ENCODE measurements around the gene VPS72. TPM values are rescaled to one million over a fixed set of nuclear protein-coding genes. Genes with fewer than 3 reads are reported as not detected.
"Not testable (repeated sequence)": the region's sequence is repeated elsewhere in the genome, so short reads cannot be mapped to it uniquely, and the experiment has no call there.

The VPS72 gene
- total RNA-seq, 1 donor from 2014 or later, result 92.3 TPM

GRCh38 chr1:151197863-151198253 lies 7.9 kb upstream of the VPS72 start:
- H3K9me3 Mint-ChIP-seq, result no peaks in the 10 kb centered on the region
- peaks cover 5% of the 10 kb centered on the region for H3K27me3 Mint-ChIP-seq
- peaks cover 29% of the 10 kb centered on the region for H3K36me3 Mint-ChIP-seq (ENCODE audit: low read depth)
- peak overlapping the region; percentile 94 for H3K4me3 Mint-ChIP-seq
- no peak for DNase-seq
- peaks cover 35% of the 10 kb centered on the region for H3K4me1 Mint-ChIP-seq
- H3K27ac Mint-ChIP-seq, result peak overlapping the region; percentile 97
- intact Hi-C loops (cut with micrococcal nuclease), result loop anchor here (1.0 to 5.0 kb wide), 6 partner anchors 8 to 149 kb away; partner anchors contain the start of genes PI4KB, PSMD4, RFX5 and TNFAIP8L2

DNA sequence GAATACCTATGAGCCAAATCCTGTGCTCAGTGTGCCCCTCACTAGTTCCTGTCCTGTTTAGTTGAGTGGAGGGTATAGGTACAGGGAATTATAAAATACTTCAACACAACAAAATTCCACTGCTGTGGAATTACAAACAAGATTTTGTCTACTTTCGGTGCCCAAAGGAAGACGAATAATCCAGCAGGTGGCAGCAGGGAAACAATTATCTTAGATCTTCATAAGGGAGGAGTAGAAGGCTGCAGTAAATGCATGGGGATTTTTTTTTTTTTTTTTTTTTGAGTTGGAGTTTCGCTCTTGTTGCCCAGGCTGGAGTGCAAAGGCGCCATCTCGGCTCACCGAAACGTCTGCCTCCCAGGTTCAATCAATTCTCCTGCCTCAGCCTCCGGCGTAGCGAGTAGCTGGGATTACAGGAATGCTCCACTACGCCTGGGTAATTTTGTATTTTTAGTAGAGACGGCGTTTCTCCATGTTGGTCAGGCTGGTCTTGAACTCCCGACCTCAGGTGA lies 6.3 kb upstream of the VPS72 start:
- peak overlapping the region; percentile 45 for H3K27ac Mint-ChIP-seq
- DNase-seq, result peak; percentile 89
- no peaks in the 10 kb centered on the region for H3K9me3 Mint-ChIP-seq
- peak overlapping the region; percentile 67 for H3K4me3 Mint-ChIP-seq
- peaks cover 6% of the 10 kb centered on the region for H3K27me3 Mint-ChIP-seq
- peaks cover 28% of the 10 kb centered on the region for H3K4me1 Mint-ChIP-seq
- intact Hi-C loops (cut with micrococcal nuclease), result loop anchor here (2.0 to 5.0 kb wide), 2 partner anchors 131 to 150 kb away; partner anchors contain the start of genes PI4KB and RFX5
- H3K36me3 Mint-ChIP-seq (ENCODE audit: low read depth), result peaks cover 21% of the 10 kb centered on the region

- H3K27me3 Mint-ChIP-seq, DNase-seq, H3K4me3 Mint-ChIP-seq, H3K9me3 Mint-ChIP-seq: not testable (repeated sequence)
- Mint-ChIP-seq H3K4me1 (peaks cover 29% of the 10 kb centered on the region), H3K27ac (peak overlapping the region; percentile 26), H3K36me3 (ENCODE audit: low read depth) (peaks cover 16% of the 10 kb centered on the region)
- intact Hi-C loops (cut with micrococcal nuclease), result loop anchor here (5.0 kb wide), 1 partner anchor 132 kb away; the partner anchor contains the start of gene PI4KB
These were observed 5.0 kb upstream of the VPS72 start for GRCh38 chr1:151194894-151195594.

DNA sequence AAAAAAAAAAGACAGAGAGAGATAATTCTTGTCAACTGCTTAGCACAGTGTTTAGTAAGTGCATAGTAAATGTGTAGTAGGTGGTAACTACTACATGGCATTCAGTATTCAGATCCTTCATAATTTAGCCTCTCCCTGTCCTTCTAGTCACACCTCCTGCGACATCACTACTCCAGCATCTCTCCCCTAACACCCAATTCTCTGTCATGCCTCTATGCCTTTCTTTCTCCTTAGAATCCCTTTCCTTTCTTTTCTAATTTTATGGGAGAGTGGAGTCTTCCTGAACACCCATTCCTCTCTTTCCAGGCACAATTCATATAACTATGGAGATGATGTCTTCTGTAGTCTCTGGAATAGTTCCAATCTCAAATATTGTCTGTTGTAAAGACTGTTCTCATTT lies 3.9 kb upstream of the VPS72 start:
- Mint-ChIP-seq H3K27ac (no peak overlapping the region), H3K9me3 (no peaks in the 10 kb centered on the region), H3K4me1 (peaks cover 27% of the 10 kb centered on the region), H3K36me3 (ENCODE audit: low read depth) (peaks cover 9% of the 10 kb centered on the region), H3K27me3 (peaks cover 8% of the 10 kb centered on the region), H3K4me3 (no peak overlapping the region)
- DNase-seq, result no peak
- intact Hi-C loops (cut with micrococcal nuclease), result no loop called here

DNA sequence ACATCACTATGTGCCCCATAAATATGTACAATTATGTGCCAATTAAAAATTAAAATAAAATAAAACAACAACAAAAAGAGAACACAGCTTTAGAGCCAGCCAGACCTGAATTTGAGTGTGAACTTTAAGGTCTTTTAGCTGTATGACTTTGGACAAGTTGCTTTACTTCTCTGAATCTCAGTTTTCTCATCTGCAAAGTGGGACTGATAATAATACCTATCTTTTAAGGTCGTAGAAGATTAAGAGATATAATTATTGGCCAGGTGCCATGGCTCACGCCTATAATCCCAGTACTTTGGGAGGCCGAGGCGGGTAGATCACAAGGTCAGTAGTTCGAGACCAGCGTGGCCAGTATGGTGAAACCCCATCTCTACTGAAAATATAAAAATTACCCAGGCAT lies 3.3 kb upstream of the VPS72 start:
- Mint-ChIP-seq H3K27ac (no peak overlapping the region), H3K4me1 (peaks cover 29% of the 10 kb centered on the region), H3K36me3 (ENCODE audit: low read depth) (peaks cover 6% of the 10 kb centered on the region), H3K9me3 (no peaks in the 10 kb centered on the region), H3K4me3 (no peak overlapping the region), H3K27me3 (peaks cover 7% of the 10 kb centered on the region)
- intact Hi-C loops (cut with micrococcal nuclease), result no loop called here
- no peak for DNase-seq

DNA sequence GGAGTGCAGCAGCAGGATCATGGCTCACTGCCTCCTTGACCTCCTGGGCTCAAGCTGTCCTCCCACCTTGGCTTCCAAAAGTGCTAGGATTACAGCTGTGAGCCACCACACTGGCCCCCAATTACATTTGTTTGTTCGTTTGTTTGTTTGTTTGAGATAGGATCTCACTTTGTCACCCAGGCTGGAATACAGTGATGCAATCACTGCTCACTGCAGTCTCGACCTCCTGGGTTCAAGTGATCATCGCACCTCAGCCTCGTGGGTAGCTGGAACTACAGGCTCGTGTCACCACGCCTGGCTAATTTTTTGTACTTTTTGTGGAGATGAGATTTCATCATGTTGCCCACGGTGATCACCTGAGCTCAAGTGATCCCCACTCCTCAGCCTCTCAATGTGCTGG lies 2.0 kb upstream of the VPS72 start:
- Mint-ChIP-seq H3K27me3 (peaks cover 6% of the 10 kb centered on the region), H3K36me3 (ENCODE audit: low read depth) (peaks cover 6% of the 10 kb centered on the region), H3K4me3 (no peak overlapping the region), H3K4me1 (peaks cover 26% of the 10 kb centered on the region), H3K27ac (no peak overlapping the region), H3K9me3 (no peaks in the 10 kb centered on the region)
- DNase-seq, result no peak
- intact Hi-C loops (cut with micrococcal nuclease), result no loop called here

- H3K4me1 Mint-ChIP-seq, result peaks cover 29% of the 10 kb centered on the region
- H3K4me3 Mint-ChIP-seq, result peak overlapping the region; percentile 97
- intact Hi-C loops (cut with micrococcal nuclease); H3K27me3 Mint-ChIP-seq; DNase-seq; H3K9me3 Mint-ChIP-seq: not testable (repeated sequence)
- H3K36me3 Mint-ChIP-seq (ENCODE audit: low read depth), result peaks cover 30% of the 10 kb centered on the region
- H3K27ac Mint-ChIP-seq, result peak overlapping the region; percentile 76
These were observed 1.3 kb downstream of the VPS72 start for GRCh38 chr1:151188667-151189066.

GRCh38 chr1:151187205-151187604 lies 2.8 kb downstream of the VPS72 start:
- peaks cover 29% of the 10 kb centered on the region for H3K4me1 Mint-ChIP-seq
- no peak overlapping the region for H3K4me3 Mint-ChIP-seq
- intact Hi-C loops (cut with micrococcal nuclease), result no loop called here
- no peak for DNase-seq
- no peaks in the 10 kb centered on the region for H3K9me3 Mint-ChIP-seq
- no peak overlapping the region for H3K27ac Mint-ChIP-seq
- H3K36me3 Mint-ChIP-seq (ENCODE audit: low read depth), result peaks cover 42% of the 10 kb centered on the region
- peaks cover 2% of the 10 kb centered on the region for H3K27me3 Mint-ChIP-seq

- H3K9me3 Mint-ChIP-seq, result no peaks in the 10 kb centered on the region
- no peak overlapping the region for H3K27ac Mint-ChIP-seq
- no peak overlapping the region for H3K4me3 Mint-ChIP-seq
- intact Hi-C loops (cut with micrococcal nuclease), result no loop called here
- no peak for DNase-seq
- H3K4me1 Mint-ChIP-seq, result peaks cover 21% of the 10 kb centered on the region
- no peaks in the 10 kb centered on the region for H3K27me3 Mint-ChIP-seq
- H3K36me3 Mint-ChIP-seq (ENCODE audit: low read depth), result peaks cover 59% of the 10 kb centered on the region
These were observed 5.8 kb downstream of the VPS72 start for GRCh38 chr1:151184211-151184610.

GRCh38 chr1:151176514-151177045 lies 13.4 kb downstream of the VPS72 start:
- Mint-ChIP-seq H3K27ac (no peak overlapping the region), H3K36me3 (ENCODE audit: low read depth) (peaks cover 57% of the 10 kb centered on the region), H3K9me3 (no peaks in the 10 kb centered on the region), H3K27me3 (no peaks in the 10 kb centered on the region), H3K4me3 (no peak overlapping the region), H3K4me1 (peaks cover 1% of the 10 kb centered on the region)
- intact Hi-C loops (cut with micrococcal nuclease), result no loop called here
- no peak for DNase-seq

- no peak within 1 kb of the TSS for H3K4me3 Mint-ChIP-seq
- intact Hi-C loops (cut with micrococcal nuclease), result no loop called here
- peaks cover 1% of the 10 kb centered on the region for H3K4me1 Mint-ChIP-seq
- H3K27ac Mint-ChIP-seq, result peak within 1 kb of the TSS; percentile 38
- DNase-seq, result no peak
- no peaks in the 10 kb centered on the region for H3K9me3 Mint-ChIP-seq
- peaks cover 55% of the 10 kb centered on the region for H3K36me3 Mint-ChIP-seq (ENCODE audit: low read depth)
- H3K27me3 Mint-ChIP-seq, result no peaks in the 10 kb centered on the region
These were observed 14.1 kb downstream of the VPS72 start, which contains the start of gene TMOD4 for GRCh38 chr1:151175863-151176262. Gene TMOD4, minus strand, starts transcription at chr1:151175981. Its CDS starts 1,106 bp downstream, at chr1:151174875.

GRCh38 chr1:151175041-151175741 lies 14.8 kb downstream of the VPS72 start:
- H3K9me3 Mint-ChIP-seq, result no peaks in the 10 kb centered on the region
- peaks cover 1% of the 10 kb centered on the region for H3K4me1 Mint-ChIP-seq
- H3K36me3 Mint-ChIP-seq (ENCODE audit: low read depth), result peaks cover 52% of the 10 kb centered on the region
- intact Hi-C loops (cut with micrococcal nuclease), result no loop called here
- H3K4me3 Mint-ChIP-seq, result no peak overlapping the region
- no peak overlapping the region for H3K27ac Mint-ChIP-seq
- DNase-seq, result no peak
- no peaks in the 10 kb centered on the region for H3K27me3 Mint-ChIP-seq

DNA sequence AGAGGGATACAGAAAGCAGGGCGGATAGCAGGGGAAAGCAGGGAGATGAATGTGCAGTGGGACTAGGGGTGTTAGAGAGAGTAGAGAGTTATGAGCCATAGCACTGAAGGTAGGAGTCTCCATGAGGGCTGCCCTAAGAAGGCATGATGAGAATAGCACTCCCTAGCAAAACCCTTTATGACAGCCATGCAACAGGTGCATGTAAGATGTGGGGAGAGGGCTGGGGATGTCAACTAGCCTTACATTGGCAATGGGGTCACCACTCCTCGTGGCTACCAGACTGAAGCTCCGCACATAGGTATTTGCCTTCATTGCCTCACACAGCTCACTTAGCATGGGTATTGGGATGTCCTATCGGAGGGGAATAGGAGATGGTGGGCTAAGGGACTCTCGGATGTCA lies 18.8 kb downstream of the VPS72 start:
- H3K4me3 Mint-ChIP-seq, result no peak overlapping the region
- intact Hi-C loops (cut with micrococcal nuclease), result no loop called here
- no peak for DNase-seq
- H3K9me3 Mint-ChIP-seq, result no peaks in the 10 kb centered on the region
- H3K36me3 Mint-ChIP-seq (ENCODE audit: low read depth), result peaks cover 53% of the 10 kb centered on the region
- no peaks in the 10 kb centered on the region for H3K27me3 Mint-ChIP-seq
- H3K4me1 Mint-ChIP-seq, result peaks cover 14% of the 10 kb centered on the region
- no peak overlapping the region for H3K27ac Mint-ChIP-seq

- H3K27me3 Mint-ChIP-seq, result no peaks in the 10 kb centered on the region
- intact Hi-C loops (cut with micrococcal nuclease), result no loop called here
- peak overlapping the region; percentile 97 for H3K4me3 Mint-ChIP-seq
- H3K36me3 Mint-ChIP-seq (ENCODE audit: low read depth), result peaks cover 61% of the 10 kb centered on the region
- H3K4me1 Mint-ChIP-seq, result peaks cover 35% of the 10 kb centered on the region
- peak; percentile 59 for DNase-seq
- no peaks in the 10 kb centered on the region for H3K9me3 Mint-ChIP-seq
- peak overlapping the region; percentile 91 for H3K27ac Mint-ChIP-seq
These were observed 22.9 kb downstream of the VPS72 start for GRCh38 chr1:151167116-151167515.

Data from activated CD4-positive, alpha-beta T cell treated with anti-CD3 and anti-CD28 coated beads, Interleukin-2, amount 10 ng/mL, durations not matched to agents 24 days and 14 days (primary cell).